Activated CD4-positive, alpha-beta memory T cell treated with anti-CD3 and anti-CD28 coated beads, Interleukin-2, amount 10 ng/mL, durations not matched to agents 7 days and 5 days (primary cell): ENCODE results near the gene AQP12A. TPM values are rescaled to one million over a fixed set of nuclear protein-coding genes. Genes with fewer than 3 reads are reported as not detected.
"Not testable (repeated sequence)": the region's sequence is repeated elsewhere in the genome, so short reads cannot be mapped to it uniquely, and the experiment has no call there.

Experiments used
- CTCF ChIA-PET: fragments of 350-600 bp; sonication (Branson Sonifier 250); formaldehyde crosslinking; loops from one replicate; lab custom pipeline; 2021; ENCODE audit warnings: antibody characterized with exemption, inconsistent platforms; lab: Charles Lee
- POLR2A ChIA-PET: fragments of 350-600 bp; sonication (Branson Sonifier 250); formaldehyde crosslinking; loops from one replicate; lab custom pipeline; 2021; ENCODE audit warnings: antibody characterized with exemption; lab: Charles Lee
- DNase-seq: peaks from one replicate; pipeline ENCODE4 v3.0.0-alpha.2; 2020
- H3K27ac Mint-ChIP-seq: one replicate; pipeline ENCODE4 v1.8.0; 2021; ENCODE audit warnings: mild to moderate bottlenecking, mixed read lengths
- H3K27me3 Mint-ChIP-seq: one replicate; pipeline ENCODE4 v1.8.0; 2021; ENCODE audit warnings: mixed read lengths
- H3K36me3 Mint-ChIP-seq: one replicate; pipeline ENCODE4 v1.8.0; 2021; ENCODE audit warnings: low read depth, mixed read lengths
- H3K4me1 Mint-ChIP-seq: one replicate; pipeline ENCODE4 v1.8.0; 2021; ENCODE audit warnings: mixed read lengths
- H3K4me3 Mint-ChIP-seq: one replicate; pipeline ENCODE4 v1.8.0; 2021; ENCODE audit warnings: mild to moderate bottlenecking, mixed read lengths
- H3K9me3 Mint-ChIP-seq: one replicate; pipeline ENCODE4 v1.8.0; 2021; ENCODE audit warnings: mixed read lengths
- total RNA-seq, 2 experiments: library from RNA; stranded (reverse); gene quantifications; one replicate each; pipeline ENCODE4 v1.2.3, GENCODE V29; 2021

The AQP12A gene
- total RNA-seq, 2 experiments from 2014 or later, result not detected

GRCh38 chr2:240700616-240701015 is 8.9 kb downstream of the AQP12A start:
- H3K27ac Mint-ChIP-seq, H3K9me3 Mint-ChIP-seq, DNase-seq, H3K4me3 Mint-ChIP-seq, POLR2A ChIA-PET, CTCF ChIA-PET, H3K36me3 Mint-ChIP-seq: not testable (repeated sequence)
- Mint-ChIP-seq H3K4me1 (peaks cover 10% of the 10 kb centered on the region), H3K27me3 (peaks cover 13% of the 10 kb centered on the region)

GRCh38 chr2:240701091-240701735 is 9.5 kb downstream of the AQP12A start:
- Mint-ChIP-seq H3K27ac (no peak overlapping the region), H3K36me3 (no peaks in the 10 kb centered on the region), H3K27me3 (peaks cover 17% of the 10 kb centered on the region), H3K4me3 (no peak overlapping the region), H3K9me3 (no peaks in the 10 kb centered on the region), H3K4me1 (peaks cover 11% of the 10 kb centered on the region)
- ChIA-PET POLR2A (no interaction called here), CTCF (no interaction called here)
- no peak for DNase-seq

- Mint-ChIP-seq H3K4me3 (no peak overlapping the region), H3K27ac (no peak overlapping the region), H3K9me3 (no peaks in the 10 kb centered on the region), H3K4me1 (peaks cover 11% of the 10 kb centered on the region), H3K27me3 (peaks cover 22% of the 10 kb centered on the region), H3K36me3 (no peaks in the 10 kb centered on the region)
- CTCF ChIA-PET, result interaction anchor here (2.1 kb wide), 1 partner anchor 188 kb away, joined by 5 read pairs; no protein-coding TSS in a partner anchor
- POLR2A ChIA-PET, result no interaction called here
- no peak for DNase-seq
These were observed 10.3 kb downstream of the AQP12A start for GRCh38 chr2:240701736-240702639.

GRCh38 chr2:240702640-240703011 is 11.0 kb downstream of the AQP12A start:
- DNase-seq, result no peak
- peaks cover 28% of the 10 kb centered on the region for H3K27me3 Mint-ChIP-seq
- peaks cover 11% of the 10 kb centered on the region for H3K4me1 Mint-ChIP-seq
- H3K4me3 Mint-ChIP-seq, result no peak overlapping the region
- no peak overlapping the region for H3K27ac Mint-ChIP-seq
- H3K36me3 Mint-ChIP-seq, result no peaks in the 10 kb centered on the region
- ChIA-PET POLR2A (no interaction called here), CTCF (interaction anchor here (2.1 kb wide), 1 partner anchor 188 kb away, joined by 5 read pairs; no protein-coding TSS in a partner anchor)
- no peaks in the 10 kb centered on the region for H3K9me3 Mint-ChIP-seq

GRCh38 chr2:240703417-240704341 is 12.0 kb downstream of the AQP12A start:
- DNase-seq, result no peak
- Mint-ChIP-seq H3K27me3 (peaks cover 34% of the 10 kb centered on the region), H3K4me3 (no peak overlapping the region), H3K36me3 (no peaks in the 10 kb centered on the region), H3K27ac (no peak overlapping the region), H3K9me3 (no peaks in the 10 kb centered on the region), H3K4me1 (peaks cover 11% of the 10 kb centered on the region)
- POLR2A ChIA-PET, result no interaction called here
- CTCF ChIA-PET, result interaction anchor here (1.6 to 2.1 kb wide), 2 partner anchors 138 to 189 kb away, joined by 3 to 5 read pairs; no protein-coding TSS in a partner anchor

GRCh38 chr2:240704651-240705050 is 13.0 kb downstream of the AQP12A start:
- Mint-ChIP-seq H3K36me3 (no peaks in the 10 kb centered on the region), H3K9me3 (no peaks in the 10 kb centered on the region), H3K4me3 (no peak overlapping the region), H3K4me1 (peaks cover 11% of the 10 kb centered on the region), H3K27me3 (peaks cover 34% of the 10 kb centered on the region), H3K27ac (no peak overlapping the region)
- no peak for DNase-seq
- ChIA-PET POLR2A (no interaction called here), CTCF (interaction anchor here (0.6 to 1.6 kb wide), 3 partner anchors 87 to 191 kb away, joined by 3 to 7 read pairs (median 3); no protein-coding TSS in a partner anchor)

GRCh38 chr2:240705204-240705791 is 13.6 kb downstream of the AQP12A start:
- ChIA-PET CTCF (interaction anchor here (1.5 to 1.6 kb wide), 2 partner anchors 140 to 191 kb away, joined by 3 to 7 read pairs; no protein-coding TSS in a partner anchor), POLR2A (no interaction called here)
- Mint-ChIP-seq H3K4me1 (peaks cover 11% of the 10 kb centered on the region), H3K9me3 (no peaks in the 10 kb centered on the region), H3K36me3 (no peaks in the 10 kb centered on the region), H3K27ac (no peak overlapping the region), H3K4me3 (no peak overlapping the region), H3K27me3 (peaks cover 34% of the 10 kb centered on the region)
- DNase-seq, result peak; percentile 27

GRCh38 chr2:240707043-240707756 is 15.5 kb downstream of the AQP12A start:
- ChIA-PET POLR2A (interaction anchor here (0.7 kb wide), 1 partner anchor 86 kb away, joined by 3 read pairs; no protein-coding TSS in a partner anchor), CTCF (no interaction called here)
- Mint-ChIP-seq H3K36me3 (no peaks in the 10 kb centered on the region), H3K27me3 (peaks cover 34% of the 10 kb centered on the region), H3K9me3 (no peaks in the 10 kb centered on the region), H3K4me3 (no peak overlapping the region), H3K4me1 (peaks cover 11% of the 10 kb centered on the region), H3K27ac (no peak overlapping the region)
- no peak for DNase-seq

- Mint-ChIP-seq H3K36me3 (no peaks in the 10 kb centered on the region), H3K9me3 (no peaks in the 10 kb centered on the region), H3K27ac (no peak overlapping the region), H3K4me3 (no peak overlapping the region), H3K4me1 (peaks cover 11% of the 10 kb centered on the region), H3K27me3 (peaks cover 34% of the 10 kb centered on the region)
- no peak for DNase-seq
- CTCF ChIA-PET, result no interaction called here
- POLR2A ChIA-PET, result interaction anchor here (0.7 kb wide), 1 partner anchor 86 kb away, joined by 3 read pairs; no protein-coding TSS in a partner anchor
These were observed 16.2 kb downstream of the AQP12A start for GRCh38 chr2:240707821-240708220.

GRCh38 chr2:240708457-240708856 is 16.8 kb downstream of the AQP12A start:
- H3K9me3 Mint-ChIP-seq, result no peaks in the 10 kb centered on the region
- peaks cover 11% of the 10 kb centered on the region for H3K4me1 Mint-ChIP-seq
- H3K4me3 Mint-ChIP-seq, result no peak overlapping the region
- H3K27me3 Mint-ChIP-seq, result peaks cover 30% of the 10 kb centered on the region
- H3K36me3 Mint-ChIP-seq, result no peaks in the 10 kb centered on the region
- ChIA-PET CTCF (interaction anchor here (0.8 kb wide), 1 partner anchor 194 kb away, joined by 4 read pairs; no protein-coding TSS in a partner anchor), POLR2A (no interaction called here)
- no peak overlapping the region for H3K27ac Mint-ChIP-seq
- no peak for DNase-seq

GRCh38 chr2:240711296-240711695 is 19.6 kb downstream of the AQP12A start:
- Mint-ChIP-seq H3K36me3 (no peaks in the 10 kb centered on the region), H3K27ac (no peak overlapping the region), H3K4me1 (no peaks in the 10 kb centered on the region), H3K9me3 (no peaks in the 10 kb centered on the region), H3K4me3 (no peak overlapping the region), H3K27me3 (peaks cover 17% of the 10 kb centered on the region)
- no peak for DNase-seq
- ChIA-PET POLR2A (no interaction called here), CTCF (no interaction called here)
